Neural progenitor cell (in vitro differentiated cells): ENCODE results near the gene BTN2A1.

Experiments
- EZH2 ChIP-seq: fragments of 200-600 bp; sonication (generic); IDR thresholded peaks from 2 replicates; pipeline ENCODE4 v1.6.1; 2017; ENCODE audit warnings: antibody characterized with exemption, mild to moderate bottlenecking, moderate library complexity
- EZH2phosphoT487 ChIP-seq: fragments of 200-600 bp; sonication (generic); IDR thresholded peaks from 2 replicates; pipeline ENCODE4 v1.6.1; 2017; ENCODE audit warnings: antibody characterized with exemption
- TF ChIP-seq, protein P1 (sequence below): fragments of 200-600 bp; sonication (generic); IDR thresholded peaks from 2 replicates; pipeline ENCODE4 v1.5.1; 2017; ENCODE audit warnings: antibody characterized with exemption, mild to moderate bottlenecking

DNA sequence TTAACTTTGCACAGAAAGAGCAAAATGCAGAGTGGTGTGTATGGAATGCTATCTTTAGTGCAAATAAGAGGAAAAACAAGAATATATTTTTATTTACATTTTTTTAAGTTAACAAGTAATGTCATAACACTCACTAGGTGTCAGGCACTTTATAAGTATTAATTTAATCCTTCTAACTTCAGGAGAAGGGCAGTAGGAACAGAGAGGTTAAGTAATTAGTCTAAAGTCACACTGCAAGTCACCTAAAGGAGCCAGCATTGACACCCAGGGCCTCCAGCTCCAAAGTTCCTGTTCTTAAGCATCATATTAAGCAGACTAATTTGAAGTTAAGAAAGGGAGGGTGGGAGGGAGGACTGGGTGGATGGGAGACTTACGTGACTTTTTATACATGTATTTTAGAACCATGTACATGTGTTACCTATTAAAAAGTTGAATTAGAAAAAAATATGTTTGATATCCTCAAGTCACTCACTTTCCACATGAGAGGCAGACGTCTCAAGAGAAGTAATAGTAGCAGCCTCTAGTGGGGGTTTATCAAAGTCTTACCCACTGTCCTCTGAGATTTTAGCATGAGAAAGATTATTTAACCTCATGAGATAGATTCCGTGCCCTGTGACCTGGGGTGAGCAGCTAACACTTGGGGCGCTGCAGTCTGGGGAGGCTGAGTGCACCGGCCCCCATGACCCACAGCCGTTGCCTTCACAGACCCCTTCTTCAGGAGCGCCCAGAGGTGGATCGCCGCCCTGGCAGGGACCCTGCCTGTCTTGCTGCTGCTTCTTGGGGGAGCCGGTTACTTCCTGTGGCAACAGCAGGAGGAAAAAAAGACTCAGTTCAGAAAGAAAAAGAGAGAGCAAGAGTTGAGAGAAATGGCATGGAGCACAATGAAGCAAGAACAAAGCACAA lies 48.7 kb upstream of the BTN2A1 start:
- TF ChIP-seq, protein P1, sequence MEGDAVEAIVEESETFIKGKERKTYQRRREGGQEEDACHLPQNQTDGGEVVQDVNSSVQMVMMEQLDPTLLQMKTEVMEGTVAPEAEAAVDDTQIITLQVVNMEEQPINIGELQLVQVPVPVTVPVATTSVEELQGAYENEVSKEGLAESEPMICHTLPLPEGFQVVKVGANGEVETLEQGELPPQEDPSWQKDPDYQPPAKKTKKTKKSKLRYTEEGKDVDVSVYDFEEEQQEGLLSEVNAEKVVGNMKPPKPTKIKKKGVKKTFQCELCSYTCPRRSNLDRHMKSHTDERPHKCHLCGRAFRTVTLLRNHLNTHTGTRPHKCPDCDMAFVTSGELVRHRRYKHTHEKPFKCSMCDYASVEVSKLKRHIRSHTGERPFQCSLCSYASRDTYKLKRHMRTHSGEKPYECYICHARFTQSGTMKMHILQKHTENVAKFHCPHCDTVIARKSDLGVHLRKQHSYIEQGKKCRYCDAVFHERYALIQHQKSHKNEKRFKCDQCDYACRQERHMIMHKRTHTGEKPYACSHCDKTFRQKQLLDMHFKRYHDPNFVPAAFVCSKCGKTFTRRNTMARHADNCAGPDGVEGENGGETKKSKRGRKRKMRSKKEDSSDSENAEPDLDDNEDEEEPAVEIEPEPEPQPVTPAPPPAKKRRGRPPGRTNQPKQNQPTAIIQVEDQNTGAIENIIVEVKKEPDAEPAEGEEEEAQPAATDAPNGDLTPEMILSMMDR = no peak
- no peak for TF ChIP-seq EZH2
- TF ChIP-seq EZH2phosphoT487 = no peak
